ENCODE measurements around the gene ZBTB20.
A peak's percentile ranks its signal among the peaks of the same experiment; 100 is the strongest.

The ZBTB20 gene

DNA sequence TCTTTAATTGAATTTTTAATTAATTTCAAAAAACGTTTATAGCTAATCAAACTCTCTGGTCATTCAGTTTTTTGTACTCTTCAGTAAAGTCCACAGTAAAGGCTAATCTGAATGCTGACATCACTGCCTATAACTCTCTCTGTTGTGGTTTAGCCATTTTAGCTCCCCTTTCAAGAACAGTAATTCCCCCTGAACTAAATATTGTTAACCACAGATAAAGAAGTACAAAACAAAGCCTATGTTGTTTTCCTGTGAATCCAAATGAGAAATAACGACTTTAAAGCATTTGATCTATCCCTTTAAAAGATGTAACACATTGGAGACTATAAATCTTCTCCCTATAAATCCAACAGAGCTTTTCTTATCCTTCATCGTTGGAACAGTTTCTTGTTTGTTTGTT lies 94.2 kb downstream of the ZBTB20 start:
- H3K4me3 ChIP-seq (ENCODE audit: low read length), result no peak overlapping the region
- no peak for DNase-seq (ENCODE audit: low read depth)
- TF ChIP-seq, protein P1, sequence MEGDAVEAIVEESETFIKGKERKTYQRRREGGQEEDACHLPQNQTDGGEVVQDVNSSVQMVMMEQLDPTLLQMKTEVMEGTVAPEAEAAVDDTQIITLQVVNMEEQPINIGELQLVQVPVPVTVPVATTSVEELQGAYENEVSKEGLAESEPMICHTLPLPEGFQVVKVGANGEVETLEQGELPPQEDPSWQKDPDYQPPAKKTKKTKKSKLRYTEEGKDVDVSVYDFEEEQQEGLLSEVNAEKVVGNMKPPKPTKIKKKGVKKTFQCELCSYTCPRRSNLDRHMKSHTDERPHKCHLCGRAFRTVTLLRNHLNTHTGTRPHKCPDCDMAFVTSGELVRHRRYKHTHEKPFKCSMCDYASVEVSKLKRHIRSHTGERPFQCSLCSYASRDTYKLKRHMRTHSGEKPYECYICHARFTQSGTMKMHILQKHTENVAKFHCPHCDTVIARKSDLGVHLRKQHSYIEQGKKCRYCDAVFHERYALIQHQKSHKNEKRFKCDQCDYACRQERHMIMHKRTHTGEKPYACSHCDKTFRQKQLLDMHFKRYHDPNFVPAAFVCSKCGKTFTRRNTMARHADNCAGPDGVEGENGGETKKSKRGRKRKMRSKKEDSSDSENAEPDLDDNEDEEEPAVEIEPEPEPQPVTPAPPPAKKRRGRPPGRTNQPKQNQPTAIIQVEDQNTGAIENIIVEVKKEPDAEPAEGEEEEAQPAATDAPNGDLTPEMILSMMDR (conservative IDR thresholded peaks at IDR 0.05; ENCODE audit: low read depth, low read length), result no peak

DNA sequence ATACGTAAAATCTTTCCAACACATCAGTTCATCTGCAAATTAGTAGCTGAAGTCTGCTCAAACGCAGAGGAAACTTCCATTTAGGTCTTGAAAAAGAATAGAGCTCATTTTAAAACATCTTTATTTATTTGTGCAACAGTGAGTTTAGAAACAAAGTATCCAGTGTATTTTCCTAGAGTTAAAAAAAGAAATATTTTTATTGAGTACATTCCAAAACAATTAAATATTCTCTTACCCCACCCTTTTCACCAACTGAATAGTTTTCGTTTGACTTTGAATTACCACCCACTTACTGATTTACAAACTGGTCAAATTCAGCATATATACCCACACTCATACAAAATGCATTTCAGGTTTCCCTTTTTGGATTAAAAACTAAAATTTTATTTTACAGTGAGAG lies 104.7 kb downstream of the ZBTB20 start:
- no peak overlapping the region for H3K4me3 ChIP-seq (ENCODE audit: low read length)

DNA sequence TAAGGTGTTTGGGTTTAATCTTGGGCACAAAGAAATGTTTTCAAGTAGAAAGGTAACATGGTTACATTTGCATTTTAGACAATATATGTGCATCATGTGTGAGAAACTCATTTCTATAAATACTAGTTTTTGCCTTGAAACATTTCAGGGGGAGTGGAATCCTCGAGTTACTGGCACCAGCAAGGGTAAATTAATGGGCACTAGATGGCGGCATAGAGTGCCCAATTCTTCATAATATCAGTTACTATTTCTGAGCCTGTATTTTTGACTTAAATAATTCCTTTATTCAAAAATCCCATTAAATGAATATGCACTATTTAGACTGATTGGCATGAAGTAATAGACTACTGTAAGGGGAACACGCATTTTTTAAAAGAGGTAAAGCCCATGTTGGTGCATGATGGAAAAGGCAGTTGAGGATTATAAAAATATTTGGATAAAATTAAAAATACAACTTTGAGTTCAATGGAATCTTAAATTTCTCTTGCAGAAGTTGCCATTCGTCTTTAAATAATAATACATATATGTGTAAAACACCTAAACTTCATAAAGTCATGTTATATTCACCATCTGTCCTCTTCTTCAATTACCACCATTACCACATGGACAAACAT lies 106.3 kb downstream of the ZBTB20 start:
- no peak for DNase-seq (ENCODE audit: low read depth)
- no peak overlapping the region for H3K4me3 ChIP-seq (ENCODE audit: low read length)
- TF ChIP-seq, protein P1 (conservative IDR thresholded peaks at IDR 0.05; ENCODE audit: low read depth, low read length), result peak; percentile 76

More for the DNA sequence above, 104.7 kb downstream of the ZBTB20 start:
- TF ChIP-seq, protein P1 (conservative IDR thresholded peaks at IDR 0.05; ENCODE audit: low read depth, low read length), result no peak
- DNase-seq (ENCODE audit: low read depth), result no peak

DNA sequence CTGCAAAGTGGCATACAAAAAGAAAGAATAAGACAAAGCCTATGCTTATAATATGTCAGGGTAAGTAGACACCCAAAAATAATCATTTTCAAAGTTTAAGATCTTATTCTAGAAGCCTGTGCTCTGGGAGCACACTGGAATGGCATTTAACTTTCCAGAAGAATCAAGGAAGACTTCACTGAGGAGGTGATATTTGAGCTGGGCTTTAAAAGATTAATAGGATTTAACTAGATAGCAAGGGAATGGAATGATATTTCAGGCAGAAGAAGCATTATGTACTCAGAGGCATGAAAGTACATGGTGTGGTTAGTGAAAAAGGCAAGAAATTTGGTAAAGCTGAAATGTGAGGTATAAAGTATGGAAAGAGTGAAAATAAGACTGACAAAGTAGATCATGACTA lies 106.8 kb downstream of the ZBTB20 start:
- TF ChIP-seq, protein P1 (conservative IDR thresholded peaks at IDR 0.05; ENCODE audit: low read depth, low read length), result no peak
- H3K4me3 ChIP-seq (ENCODE audit: low read length), result no peak overlapping the region
- no peak for DNase-seq (ENCODE audit: low read depth)

DNA sequence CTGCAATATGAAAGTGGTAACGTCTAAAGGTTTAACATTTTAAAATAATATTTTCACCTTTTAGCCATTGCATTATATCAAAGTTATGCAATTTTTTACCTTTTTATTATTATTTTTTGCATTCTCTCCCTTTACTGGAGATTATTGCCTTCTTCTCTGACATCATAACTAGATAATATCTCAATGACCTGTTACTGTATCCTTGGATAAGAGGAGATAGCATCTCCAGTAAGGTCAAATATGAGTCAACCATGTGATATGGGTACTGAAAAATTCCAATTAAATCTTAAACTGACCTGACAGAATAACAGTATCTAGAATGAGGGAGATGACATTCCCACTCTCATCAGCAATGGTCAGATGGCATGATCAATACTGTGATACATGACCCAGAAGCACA lies 108.3 kb downstream of the ZBTB20 start:
- H3K4me3 ChIP-seq (ENCODE audit: low read length), result no peak overlapping the region
- no peak for DNase-seq (ENCODE audit: low read depth)
- TF ChIP-seq, protein P1 (conservative IDR thresholded peaks at IDR 0.05; ENCODE audit: low read depth, low read length), result no peak

DNA sequence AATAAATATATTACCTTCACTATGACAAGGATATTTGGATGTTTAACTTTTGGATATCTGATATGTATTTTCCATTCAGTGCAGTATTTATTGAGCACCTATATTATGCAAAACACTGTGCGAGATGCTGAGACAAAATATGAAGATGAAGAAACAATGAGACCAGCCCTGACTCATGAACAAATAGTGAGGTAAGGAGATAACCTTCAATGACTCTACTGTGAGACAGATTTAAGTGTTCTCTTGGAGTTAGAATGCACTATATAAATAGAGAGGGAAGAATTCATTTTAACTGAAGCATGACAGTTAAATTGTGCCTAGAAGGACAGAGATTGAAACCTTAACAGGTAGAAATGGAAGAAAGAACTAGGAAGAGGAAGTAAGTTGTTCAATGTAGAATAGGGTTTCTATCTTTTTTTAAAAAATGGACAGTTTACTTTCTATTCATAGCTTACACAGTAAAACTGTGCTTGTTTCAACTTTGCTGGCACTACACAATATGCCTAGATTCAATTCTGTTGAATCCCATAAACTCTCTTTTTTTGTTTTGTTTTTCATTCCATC lies 124.2 kb downstream of the ZBTB20 start:
- no peak overlapping the region for H3K4me3 ChIP-seq (ENCODE audit: low read length)
- TF ChIP-seq, protein P1 (conservative IDR thresholded peaks at IDR 0.05; ENCODE audit: low read depth, low read length), result no peak
- DNase-seq (ENCODE audit: low read depth), result no peak

DNA sequence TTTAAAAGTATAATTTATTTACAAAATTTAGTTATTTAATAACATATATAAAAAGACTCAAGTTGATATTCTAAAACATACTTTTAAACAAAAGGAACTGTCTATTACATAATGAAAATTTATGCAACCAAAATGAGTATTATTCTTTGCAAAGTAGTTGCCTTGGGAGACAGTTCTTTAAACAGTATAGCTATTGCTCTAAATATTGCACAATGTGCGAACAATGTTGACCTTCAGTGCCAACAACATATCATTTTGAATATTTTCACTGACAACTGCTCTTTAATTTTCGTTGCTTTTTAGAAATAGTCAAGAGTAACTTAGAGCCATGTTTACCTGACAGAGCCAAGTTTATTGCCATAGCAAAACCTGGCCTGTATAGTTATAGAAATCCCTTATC lies 124.9 kb downstream of the ZBTB20 start:
- no peak overlapping the region for H3K4me3 ChIP-seq (ENCODE audit: low read length)
- no peak for DNase-seq (ENCODE audit: low read depth)
- TF ChIP-seq, protein P1 (conservative IDR thresholded peaks at IDR 0.05; ENCODE audit: low read depth, low read length), result no peak
